Type B pancreatic cell (in vitro differentiated cells): ENCODE data around the gene PHETA2. TPM values are rescaled to one million over a fixed set of nuclear protein-coding genes. Genes with fewer than 3 reads are reported as not detected.

Source experiments
- DNase-seq: peaks from one replicate; pipeline ENCODE4 v3.0.0; 2021; ENCODE audit warnings: mixed read lengths; ENCODE audit not compliant: unreplicated experiment; ENCODE audit errors: extremely low spot score
- H3K27ac Mint-ChIP-seq: 2 replicates; pipeline ENCODE4 v1.8.0; 2021; ENCODE audit warnings: mild to moderate bottlenecking, mixed read lengths
- H3K27me3 Mint-ChIP-seq: 2 replicates; pipeline ENCODE4 v1.8.0; 2021; ENCODE audit warnings: mixed read lengths
- H3K36me3 Mint-ChIP-seq: 2 replicates; pipeline ENCODE4 v1.8.0; 2021; ENCODE audit warnings: mixed read lengths
- H3K4me1 Mint-ChIP-seq: one replicate; pipeline ENCODE4 v1.8.0; 2021; ENCODE audit warnings: mixed read lengths; ENCODE audit not compliant: unreplicated experiment
- H3K4me3 Mint-ChIP-seq: 2 replicates; pipeline ENCODE4 v1.8.0; 2021; ENCODE audit warnings: mild to moderate bottlenecking, mixed read lengths
- H3K9me3 Mint-ChIP-seq: 2 replicates; pipeline ENCODE4 v1.8.0; 2021; ENCODE audit warnings: mixed read lengths
- CTCF ChIP-seq: fragments of 200-600 bp; sonication (generic); conservative IDR thresholded peaks from 2 replicates; pipeline ENCODE4 v1.5.0; 2021; ENCODE audit warnings: antibody characterized with exemption, mild to moderate bottlenecking
- long read RNA-seq: library from polyadenylated mRNA; unstranded; transcript quantifications from one replicate; pipeline ENCODE4 v2.0.0, GENCODE V29; 2020
- total RNA-seq: library from RNA; stranded (reverse); gene quantifications from 2 replicates; pipeline ENCODE4 v1.2.1, GENCODE V29; 2021; ENCODE audit warnings: low replicate concordance

The PHETA2 gene, protein sequence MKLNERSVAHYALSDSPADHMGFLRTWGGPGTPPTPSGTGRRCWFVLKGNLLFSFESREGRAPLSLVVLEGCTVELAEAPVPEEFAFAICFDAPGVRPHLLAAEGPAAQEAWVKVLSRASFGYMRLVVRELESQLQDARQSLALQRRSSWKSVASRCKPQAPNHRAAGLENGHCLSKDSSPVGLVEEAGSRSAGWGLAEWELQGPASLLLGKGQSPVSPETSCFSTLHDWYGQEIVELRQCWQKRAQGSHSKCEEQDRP
- 4.1 and 11.9 TPM in 2 replicates for total RNA-seq
- long read RNA-seq, transcript PHETA2-201 (3 exons, 2,335 nt) = major isoform, 19 of 21 reads
- long read RNA-seq, partial matches to known transcripts = 0 of 21 reads
- long read RNA-seq, other reads (novel, unspliced or antisense) = 2 of 21 reads

DNA sequence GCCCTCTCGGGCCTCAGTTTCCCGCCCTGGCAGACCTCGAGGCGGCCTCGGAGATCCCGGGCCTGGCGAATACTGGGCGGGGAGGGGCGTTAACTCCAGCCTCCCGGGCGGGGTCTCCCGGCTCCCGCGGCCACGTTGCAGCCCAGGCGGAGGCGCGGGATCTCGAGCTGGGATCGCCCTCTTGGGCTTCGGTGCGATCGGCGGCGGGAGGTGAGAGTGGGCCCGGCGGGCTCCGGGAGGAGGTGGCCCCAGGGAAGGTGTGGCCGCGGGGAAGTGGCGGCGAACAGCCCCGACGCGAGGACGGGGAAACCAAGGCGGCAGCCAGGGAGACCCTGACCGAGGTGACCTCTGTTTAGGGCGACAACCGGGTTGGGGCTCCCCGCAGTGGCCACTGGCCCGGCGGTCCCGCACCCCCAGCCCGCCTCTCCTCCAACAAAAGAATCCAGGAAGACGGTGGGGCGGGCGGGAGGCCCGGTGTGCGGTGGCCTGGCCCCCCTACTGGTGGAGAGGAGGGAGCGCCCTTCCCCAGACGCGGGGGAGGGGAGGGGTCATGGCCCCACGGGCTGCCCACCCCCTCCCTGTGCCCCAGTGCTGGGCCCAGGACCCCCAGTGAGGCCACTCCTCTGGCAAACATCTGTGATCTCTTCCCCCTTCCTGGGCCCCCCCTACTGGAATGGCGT lies at the start of gene PHETA2:
TSS of gene PHETA2 (plus strand) at position 117 of the 680 bp plus-strand sequence. CDS start 3,046 bp downstream, outside the sequence.
- TF ChIP-seq CTCF = peak; percentile 56
- Mint-ChIP-seq H3K4me3 (peak within 1 kb of the TSS; percentile 71), H3K27me3 (no peaks in the 10 kb centered on the region), H3K27ac (peak within 1 kb of the TSS; percentile 89), H3K4me1 (peaks cover 31% of the 10 kb centered on the region), H3K36me3 (no peaks in the 10 kb centered on the region), H3K9me3 (no peaks in the 10 kb centered on the region)
- DNase-seq = no peak

DNA sequence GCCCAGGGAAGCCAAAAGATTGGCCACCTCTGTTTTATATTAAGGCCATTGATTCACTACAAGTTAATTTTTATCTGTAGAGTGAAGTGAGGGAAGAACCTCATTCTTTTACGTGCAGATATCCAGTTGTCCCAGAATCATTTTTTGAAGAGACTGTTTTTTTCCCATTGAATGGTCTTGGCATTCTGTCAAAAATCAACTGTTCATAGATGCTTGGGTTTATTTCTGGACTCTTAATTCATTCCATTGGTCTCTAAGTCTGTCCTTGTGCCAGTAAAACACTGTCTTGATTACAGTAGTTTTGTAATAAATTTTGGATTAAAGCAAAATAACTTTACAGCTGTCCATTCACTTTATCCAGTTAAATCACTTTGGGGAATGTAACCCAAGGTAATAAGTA lies 48.6 kb upstream of the PHETA2 start:
- Mint-ChIP-seq H3K4me1 (peaks cover 5% of the 10 kb centered on the region), H3K27ac (no peak overlapping the region), H3K9me3 (peaks cover 4% of the 10 kb centered on the region), H3K27me3 (peaks cover 13% of the 10 kb centered on the region), H3K36me3 (no peaks in the 10 kb centered on the region), H3K4me3 (no peak overlapping the region)
- no peak for TF ChIP-seq CTCF
- DNase-seq = no peak

GRCh38 chr22:42026705-42027104 lies 47.3 kb upstream of the PHETA2 start:
- H3K9me3 Mint-ChIP-seq = peaks cover 4% of the 10 kb centered on the region
- H3K4me3 Mint-ChIP-seq = no peak overlapping the region
- no peaks in the 10 kb centered on the region for H3K36me3 Mint-ChIP-seq
- H3K27ac Mint-ChIP-seq = no peak overlapping the region
- H3K4me1 Mint-ChIP-seq = peaks cover 5% of the 10 kb centered on the region
- no peak for DNase-seq
- H3K27me3 Mint-ChIP-seq = peaks cover 22% of the 10 kb centered on the region
- no peak for TF ChIP-seq CTCF

DNA sequence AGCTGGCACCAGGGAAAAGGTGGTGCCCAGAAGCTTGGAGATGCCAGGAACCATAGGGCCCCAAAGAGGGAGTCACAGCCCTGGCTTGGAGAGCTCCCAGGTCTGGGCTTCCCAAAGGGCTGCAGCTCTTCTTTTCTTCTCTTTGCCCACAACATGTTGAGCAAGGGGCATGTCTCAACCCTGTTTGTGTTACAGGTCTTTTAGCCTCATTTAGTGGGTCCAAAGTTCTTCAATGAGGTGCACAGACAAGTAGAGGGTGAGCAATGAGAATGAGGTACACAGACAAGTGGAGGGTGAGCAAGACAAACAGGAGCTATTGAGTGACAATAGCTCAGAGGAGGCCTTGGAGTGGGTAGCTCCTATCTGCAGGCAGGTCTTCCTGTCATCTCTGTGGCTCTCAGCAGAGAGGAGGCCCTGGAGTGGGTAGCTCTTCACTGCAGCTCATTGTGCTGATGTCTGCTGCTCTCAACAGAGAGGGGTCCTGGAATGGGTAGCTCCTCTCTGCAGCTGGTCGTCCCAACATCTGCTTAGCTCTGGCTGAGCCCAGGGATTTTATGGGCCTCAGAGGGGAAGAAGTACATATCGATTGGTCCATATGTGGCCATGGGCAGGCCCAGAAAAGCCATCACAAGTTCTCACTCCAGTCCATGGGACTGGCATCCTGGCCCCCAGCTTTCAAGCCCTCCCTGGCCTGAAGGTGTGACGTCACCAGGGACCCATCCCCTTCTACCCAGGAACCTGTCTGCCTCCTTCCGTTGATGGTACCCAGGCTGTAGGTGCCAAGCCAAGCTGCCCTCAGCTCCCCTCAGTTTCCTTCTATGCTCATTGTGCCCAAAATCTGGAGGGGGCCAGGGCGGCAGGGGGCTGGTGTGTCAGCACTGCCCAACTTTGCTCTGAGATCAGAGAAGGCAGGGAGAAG lies 40.5 kb upstream of the PHETA2 start:
- DNase-seq = no peak
- no peak for TF ChIP-seq CTCF
- Mint-ChIP-seq H3K9me3 (peaks cover 8% of the 10 kb centered on the region), H3K27ac (no peak overlapping the region), H3K4me1 (no peaks in the 10 kb centered on the region), H3K27me3 (peaks cover 30% of the 10 kb centered on the region), H3K36me3 (no peaks in the 10 kb centered on the region), H3K4me3 (no peak overlapping the region)

DNA sequence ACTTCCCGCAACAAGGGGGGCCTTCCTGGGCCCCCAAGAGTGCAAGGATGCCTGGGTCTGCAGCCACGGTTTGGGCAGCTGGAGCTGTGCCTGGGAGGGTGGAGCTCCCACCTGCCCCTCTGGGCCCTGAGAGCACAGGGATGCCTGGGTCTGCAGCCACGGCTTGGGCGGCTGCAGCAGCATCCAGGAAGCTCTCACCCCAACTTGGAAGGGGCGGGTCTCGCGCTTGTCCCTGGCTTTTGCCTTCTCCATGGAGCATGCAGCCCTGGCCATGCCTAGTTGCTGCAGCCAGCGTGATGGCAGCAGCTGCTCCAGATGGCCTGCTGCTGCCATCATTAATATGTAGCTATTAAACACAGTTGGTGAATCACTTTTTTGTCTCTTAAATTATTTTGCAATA lies 38.8 kb upstream of the PHETA2 start:
- peaks cover 22% of the 10 kb centered on the region for H3K27me3 Mint-ChIP-seq
- no peaks in the 10 kb centered on the region for H3K4me1 Mint-ChIP-seq
- DNase-seq = no peak
- TF ChIP-seq CTCF = no peak
- peaks cover 8% of the 10 kb centered on the region for H3K9me3 Mint-ChIP-seq
- H3K27ac Mint-ChIP-seq = no peak overlapping the region
- H3K4me3 Mint-ChIP-seq = no peak overlapping the region
- H3K36me3 Mint-ChIP-seq = no peaks in the 10 kb centered on the region
